Suprapubic skin (tissue), 4 donors: ENCODE data around the gene LYST.

Experiments used
- CTCF ChIP-seq, 2 donors: fragments of 200-600 bp in 1 of 2; fragments of 450-650 bp in 1 of 2; sonication (generic) in 1 of 2; IDR thresholded peaks; one replicate each; pipeline ENCODE4 v1.5.1; 2016 to 2019; ENCODE audit warnings: antibody characterized with exemption in 2 of 2, mild to moderate bottlenecking in 1 of 2, moderate library complexity in 1 of 2
- EP300 ChIP-seq: sonication (generic); formaldehyde crosslinking; IDR thresholded peaks from one replicate; pipeline ENCODE4 v1.6.1; 2017; ENCODE audit warnings: antibody characterized with exemption
- POLR2A ChIP-seq, 2 donors: fragments of 450-650 bp; IDR thresholded peaks; one replicate each; pipeline ENCODE4 v1.6.1; 2017; ENCODE audit warnings: antibody characterized with exemption in 2 of 2, mild to moderate bottlenecking in 2 of 2, moderate library complexity in 2 of 2
- POLR2AphosphoS5 ChIP-seq, 3 donors: sonication (generic); formaldehyde crosslinking; IDR thresholded peaks; one replicate each; pipeline ENCODE4 v1.6.1; 2017; ENCODE audit warnings: antibody characterized with exemption in 3 of 3

GRCh38 chr1:235906436-235906835 is 39.7 kb upstream of the LYST start:
- TF ChIP-seq CTCF (IDR thresholded peaks at IDR 0.05) (no peak), POLR2A (IDR thresholded peaks at IDR 0.05) (no peak), EP300 (no peak), POLR2AphosphoS5 (IDR thresholded peaks at IDR 0.05) (no peak)
